HCT116 (cell line): Measurements from ENCODE around the gene MYPN. TPM values are rescaled to one million over a fixed set of nuclear protein-coding genes. Genes with fewer than 3 reads are reported as not detected.

Experiments
- ATAC-seq: fragments of 200-7000 bp; cut with Tn5 transposase; 2 replicates; pipeline ENCODE4 v1.9.1; 2020; ENCODE audit warnings: mild to moderate bottlenecking, moderate library complexity
- BruUV-seq: library from RNA; stranded (reverse); fragments of 400-500 nt; replicated peaks from 2 replicates; lab custom pipeline; 2021; lab: Mats Ljungman, UMichigan
- CTCF ChIA-PET: fragments of 300-600 bp; sonication (Branson Sonifier 250); formaldehyde crosslinking; loops from one replicate; lab custom pipeline; 2021; ENCODE audit warnings: antibody characterized with exemption; lab: Charles Lee
- POLR2A ChIA-PET: fragments of 300-600, 350-600 bp; sonication (Branson Sonifier 250); formaldehyde crosslinking; loops from one replicate; lab custom pipeline; 2021; ENCODE audit warnings: antibody characterized with exemption; lab: Charles Lee
- RAD21 ChIA-PET, 2 experiments: fragments of 300-600 bp; sonication (Branson Sonifier 250); formaldehyde crosslinking; loops; one replicate each; lab custom pipeline; 2023; ENCODE audit warnings: low total read pairs in 2 of 2; ENCODE audit not compliant: uncharacterized antibody in 2 of 2, unreplicated experiment in 2 of 2, low non-redundant PET in 1 of 2; lab: Charles Lee
- DNase-seq: peaks from one replicate; pipeline ENCODE4 v3.0.0-alpha.2; 2010; ENCODE audit warnings: low read depth, low spot score
- H2AFZ ChIP-seq: fragments of 200-600 bp; shearing (Covaris generic), sonication (generic); 2 replicates; pipeline ENCODE4 v1.6.1; 2017; ENCODE audit warnings: low read depth, mixed run types, mixed read lengths, antibody characterized with exemption, low read length; ENCODE audit not compliant: poor library complexity, severe bottlenecking
- H3K27ac ChIP-seq: 2 replicates; pipeline ENCODE4 v1.5.1; 2012; ENCODE audit warnings: low read depth, low read length
- H3K27me3 ChIP-seq: fragments of 200-600 bp; sonication (generic); 2 replicates; pipeline ENCODE4 v1.6.1; 2016; ENCODE audit warnings: mixed run types, low read length, mixed read lengths; ENCODE audit not compliant: insufficient read depth
- H3K36me3 ChIP-seq, 2 experiments: fragments of 200-500 bp in 1 of 2; fragments of 200-600 bp in 1 of 2; sonication (Bioruptor generic) in 1 of 2; sonication (generic) in 1 of 2; 2 replicates each; pipeline versions ENCODE4 v1.5.1 to v1.6.1; 2014 to 2016; ENCODE audit warnings: low read length in 2 of 2, inconsistent platforms in 1 of 2, mixed read lengths in 1 of 2, mixed run types in 1 of 2; ENCODE audit not compliant: insufficient read depth in 2 of 2, control insufficient read depth in 1 of 2
- H3K4me1 ChIP-seq, 2 experiments: fragments of 200-600 bp in 1 of 2; sonication (generic) in 1 of 2; 2 replicates each; pipeline versions ENCODE4 v1.5.1 to v1.6.1; 2012 to 2017; ENCODE audit warnings: low read length in 2 of 2, inconsistent platforms in 1 of 2, mild to moderate bottlenecking in 1 of 2, mixed read lengths in 1 of 2, mixed run types in 1 of 2, moderate library complexity in 1 of 2; ENCODE audit not compliant: insufficient read depth in 2 of 2, control insufficient read depth in 1 of 2
- H3K4me2 ChIP-seq: fragments of 200-600 bp; sonication (generic); 2 replicates; pipeline ENCODE4 v1.6.1; 2017; ENCODE audit warnings: mixed run types, low read length, mixed read lengths
- H3K4me3 ChIP-seq, 2 experiments: fragments of 200-600 bp in 1 of 2; sonication (generic) in 1 of 2; replicated peaks in 1 of 2; 2 replicates each; pipeline ENCODE4 v1.5.1; 2011 to 2016; ENCODE audit warnings: low read length in 2 of 2, control low read depth in 1 of 2, low read depth in 1 of 2, mild to moderate bottlenecking in 1 of 2, mixed read lengths in 1 of 2, mixed run types in 1 of 2
- H3K79me2 ChIP-seq: fragments of 200-600 bp; sonication (generic); 2 replicates; pipeline ENCODE4 v1.6.1; 2017; ENCODE audit warnings: mild to moderate bottlenecking, mixed run types, low read length, moderate library complexity, mixed read lengths; ENCODE audit not compliant: insufficient read depth
- H3K9ac ChIP-seq: fragments of 200-600 bp; sonication (generic); 2 replicates; pipeline ENCODE4 v1.6.1; 2016; ENCODE audit warnings: low read length, mixed read lengths
- H3K9me2 ChIP-seq: fragments of 200-600 bp; sonication (generic), shearing (Covaris generic); 2 replicates; pipeline ENCODE4 v1.6.1; 2017; ENCODE audit warnings: mixed run types, mild to moderate bottlenecking, moderate library complexity; ENCODE audit not compliant: insufficient read depth
- H3K9me3 ChIP-seq, 2 experiments: fragments of 200-500 bp in 1 of 2; fragments of 200-600 bp in 1 of 2; sonication (Bioruptor generic) in 1 of 2; sonication (generic) in 1 of 2; 2 replicates each; pipeline ENCODE4 v1.6.1; 2014 to 2017; ENCODE audit warnings: low read length in 2 of 2, mixed read lengths in 2 of 2, inconsistent platforms in 1 of 2, low read depth in 1 of 2, mild to moderate bottlenecking in 1 of 2, mixed run types in 1 of 2, moderate library complexity in 1 of 2; ENCODE audit not compliant: control insufficient read depth in 1 of 2, insufficient read depth in 1 of 2
- H4K20me1 ChIP-seq: fragments of 200-600 bp; sonication (generic), shearing (Covaris generic); 2 replicates; pipeline ENCODE4 v1.6.1; 2017; ENCODE audit warnings: mixed run types, mild to moderate bottlenecking, moderate library complexity; ENCODE audit not compliant: insufficient read depth
- CBX3 ChIP-seq: IDR thresholded peaks from 2 replicates; pipeline ENCODE4 v1.6.1; 2012; ENCODE audit warnings: low read depth
- EGR1 ChIP-seq: IDR thresholded peaks from 2 replicates; pipeline ENCODE4 v1.6.1; 2012; ENCODE audit warnings: low read depth
- EZH2 ChIP-seq: fragments of 200-600 bp; sonication (generic); IDR thresholded peaks from 2 replicates; pipeline ENCODE4 v1.6.1; 2017; ENCODE audit warnings: antibody characterized with exemption, mixed run types
- EZH2phosphoT487 ChIP-seq: fragments of 200-600 bp; IDR thresholded peaks from 2 replicates; pipeline ENCODE4 v1.6.1; 2018; ENCODE audit warnings: antibody characterized with exemption, borderline replicate concordance
- POLR2A ChIP-seq: IDR thresholded peaks from 2 replicates; pipeline ENCODE4 v1.7.0; 2011; ENCODE audit warnings: borderline replicate concordance; ENCODE audit not compliant: insufficient read depth, insufficient read length; ENCODE audit errors: extremely low read depth
- RAD21 ChIP-seq: IDR thresholded peaks from 2 replicates; pipeline ENCODE4 v1.6.1; 2012; ENCODE audit warnings: low read depth, mild to moderate bottlenecking
- SP1 ChIP-seq: IDR thresholded peaks from 2 replicates; pipeline ENCODE4 v1.6.1; 2012; ENCODE audit warnings: low read depth
- SRF ChIP-seq: IDR thresholded peaks from 2 replicates; pipeline ENCODE4 v1.6.1; 2012; ENCODE audit warnings: low read depth
- TCF7L2 ChIP-seq: IDR thresholded peaks from 2 replicates; pipeline ENCODE4 v1.7.0; 2011; ENCODE audit warnings: borderline replicate concordance, inconsistent platforms; ENCODE audit not compliant: insufficient read depth, insufficient read length; ENCODE audit errors: extremely low read depth
- YY1 ChIP-seq: IDR thresholded peaks from 2 replicates; pipeline ENCODE4 v1.6.1; 2011; ENCODE audit warnings: low read length, low read depth, moderate library complexity, mild to moderate bottlenecking; ENCODE audit not compliant: insufficient replicate concordance; ENCODE audit errors: extremely low read depth
- ZNF274 ChIP-seq: fragments of 200-500 bp; sonication (Bioruptor generic); IDR thresholded peaks from 2 replicates; pipeline ENCODE4 v1.6.1; 2014; ENCODE audit warnings: mild to moderate bottlenecking, low read depth, low read length, inconsistent platforms
- intact Hi-C: fragments of 100-400 bp; cut with micrococcal nuclease; formaldehyde crosslinking; loops from 2 replicates; pipeline ENCODE4 v1.10.0; 2022
- total RNA-seq: library from RNA; stranded (reverse); gene quantifications from one replicate; pipeline ENCODE4 v1.2.1, GENCODE V29; 2021; ENCODE audit not compliant: unreplicated experiment
- TF ChIP-seq, protein P1 (sequence below): IDR thresholded peaks from 2 replicates; pipeline ENCODE4 v1.6.1; 2012

Gene MYPN
- total RNA-seq, 1 experiment from 2014 or later: 0.34 TPM

DNA sequence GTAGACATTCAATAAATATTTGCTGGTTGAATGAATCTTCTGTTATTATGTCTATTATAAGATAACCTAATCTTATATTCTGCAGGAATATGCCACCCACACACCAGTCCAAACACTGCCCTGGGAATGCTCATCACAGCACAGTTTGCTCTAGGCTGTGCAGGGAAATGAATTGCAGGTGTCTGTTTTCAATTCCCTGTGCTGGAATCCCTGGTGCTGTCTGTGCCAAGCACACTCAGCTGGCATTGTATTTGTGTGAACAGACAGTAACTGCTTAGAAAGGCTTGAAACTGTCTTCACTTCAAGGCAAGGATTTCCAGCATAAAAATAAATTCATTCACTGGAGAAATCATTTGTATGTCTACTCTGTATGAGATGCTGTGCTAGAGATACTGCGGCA is 102.4 kb downstream of the MYPN start:
- Histone ChIP-seq H3K9me3 (no peaks in the 10 kb centered on the region), H3K4me1 (peaks cover 0 to 7% of the 10 kb centered on the region in 2 experiments; a peak in 1 of 4 replicates), H3K27me3 (no peaks in the 10 kb centered on the region), H3K79me2 (no peaks in the 10 kb centered on the region), H3K4me2 (no peak overlapping the region), H3K9me2 (no peaks in the 10 kb centered on the region), H3K4me3 (no peak overlapping the region), H4K20me1 (no peaks in the 10 kb centered on the region), H3K36me3 (no peaks in the 10 kb centered on the region), H2AFZ (no peak overlapping the region), H3K27ac (no peak overlapping the region), H3K9ac (no peak overlapping the region)
- ATAC-seq (no peak), DNase-seq (no peak)
- ChIA-PET POLR2A (no interaction called here), RAD21 (no interaction called here), CTCF (interaction anchor here (1.4 to 2.1 kb wide), 5 partner anchors 9 to 356 kb away, joined by 5 to 16 read pairs (median 11); no protein-coding TSS in a partner anchor)
- intact Hi-C loops: loop anchor here (1.0 to 2.0 kb wide), 2 partner anchors 91 to 685 kb away; no protein-coding TSS in a partner anchor
- no TSS peak for BruUV-seq
- no peak for TF ChIP-seq SRF
- TF ChIP-seq TCF7L2: no peak
- TF ChIP-seq RAD21: no peak
- TF ChIP-seq ZNF274: no peak
- TF ChIP-seq SP1: no peak
- no peak for TF ChIP-seq YY1
- TF ChIP-seq EZH2phosphoT487: no peak
- TF ChIP-seq EGR1: no peak
- no peak for TF ChIP-seq EZH2
- TF ChIP-seq, protein P1, sequence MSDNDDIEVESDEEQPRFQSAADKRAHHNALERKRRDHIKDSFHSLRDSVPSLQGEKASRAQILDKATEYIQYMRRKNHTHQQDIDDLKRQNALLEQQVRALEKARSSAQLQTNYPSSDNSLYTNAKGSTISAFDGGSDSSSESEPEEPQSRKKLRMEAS: no peak
- TF ChIP-seq CBX3: no peak
- TF ChIP-seq POLR2A: no peak
